Activated naive CD8-positive, alpha-beta T cell treated with anti-CD3 and anti-CD28 coated beads for 36 hours (primary cell): ENCODE data around the gene CDK8. TPM values are rescaled to one million over a fixed set of nuclear protein-coding genes. Genes with fewer than 3 reads are reported as not detected.
"Not testable (repeated sequence)": the region's sequence is repeated elsewhere in the genome, so short reads cannot be mapped to it uniquely, and the experiment has no call there.

Source experiments
- DNase-seq: peaks from one replicate; pipeline ENCODE4 v3.0.0; 2021
- H3K27ac Mint-ChIP-seq: one replicate; pipeline ENCODE4 v1.8.0; 2022; ENCODE audit warnings: mild to moderate bottlenecking, moderate library complexity, mixed read lengths
- H3K27me3 Mint-ChIP-seq: one replicate; pipeline ENCODE4 v1.8.0; 2022; ENCODE audit warnings: mild to moderate bottlenecking, mixed read lengths
- H3K36me3 Mint-ChIP-seq: one replicate; pipeline ENCODE4 v1.8.0; 2021; ENCODE audit warnings: mild to moderate bottlenecking, mixed read lengths
- H3K4me1 Mint-ChIP-seq: one replicate; pipeline ENCODE4 v1.8.0; 2021; ENCODE audit warnings: mixed read lengths
- H3K4me3 Mint-ChIP-seq: one replicate; pipeline ENCODE4 v1.8.0; 2022; ENCODE audit warnings: mild to moderate bottlenecking, moderate library complexity, mixed read lengths
- H3K9me3 Mint-ChIP-seq: one replicate; pipeline ENCODE4 v1.8.0; 2022; ENCODE audit warnings: mixed read lengths
- total RNA-seq, 2 experiments: library from RNA; stranded (reverse); gene quantifications; one replicate each; pipeline ENCODE4 v1.2.3, GENCODE V29; 2021

CDK8 gene
- total RNA-seq, 2 experiments from 2014 or later = 25.3 to 26.4 TPM

GRCh38 chr13:26272621-26273020, 18.7 kb downstream of the CDK8 start:
- H3K4me1 Mint-ChIP-seq = peaks cover 25% of the 10 kb centered on the region

GRCh38 chr13:26280295-26280694, 26.4 kb downstream of the CDK8 start:
- Mint-ChIP-seq H3K9me3 (peaks cover 1% of the 10 kb centered on the region), H3K4me1 (peaks cover 13% of the 10 kb centered on the region), H3K36me3 (peaks cover 15% of the 10 kb centered on the region), H3K4me3 (no peak overlapping the region), H3K27ac (no peak overlapping the region), H3K27me3 (no peaks in the 10 kb centered on the region)
- no peak for DNase-seq

More at GRCh38 chr13:26272621-26273020, 18.7 kb downstream of the CDK8 start:
- no peaks in the 10 kb centered on the region for H3K36me3 Mint-ChIP-seq
- no peak for DNase-seq
- no peak overlapping the region for H3K4me3 Mint-ChIP-seq
- no peak overlapping the region for H3K27ac Mint-ChIP-seq
- H3K27me3 Mint-ChIP-seq = no peaks in the 10 kb centered on the region
- no peaks in the 10 kb centered on the region for H3K9me3 Mint-ChIP-seq

- H3K9me3 Mint-ChIP-seq = peaks cover 1% of the 10 kb centered on the region
- no peak overlapping the region for H3K4me3 Mint-ChIP-seq
- peaks cover 15% of the 10 kb centered on the region for H3K36me3 Mint-ChIP-seq
- peaks cover 13% of the 10 kb centered on the region for H3K4me1 Mint-ChIP-seq
- H3K27ac Mint-ChIP-seq = no peak overlapping the region
- no peak for DNase-seq
- no peaks in the 10 kb centered on the region for H3K27me3 Mint-ChIP-seq
Measured at GRCh38 chr13:26280822-26281221, 26.9 kb downstream of the CDK8 start.

- H3K27me3 Mint-ChIP-seq = not testable (repeated sequence)
Measured at GRCh38 chr13:26285911-26286310, 32.0 kb downstream of the CDK8 start.

GRCh38 chr13:26288838-26289237, 34.9 kb downstream of the CDK8 start:
- H3K27ac Mint-ChIP-seq, H3K4me1 Mint-ChIP-seq, H3K27me3 Mint-ChIP-seq, H3K9me3 Mint-ChIP-seq, DNase-seq, H3K4me3 Mint-ChIP-seq: not testable (repeated sequence)
- H3K36me3 Mint-ChIP-seq = peaks cover 12% of the 10 kb centered on the region

More at GRCh38 chr13:26285911-26286310, 32.0 kb downstream of the CDK8 start:
- not testable (repeated sequence) for H3K27ac Mint-ChIP-seq, DNase-seq, H3K4me1 Mint-ChIP-seq, H3K4me3 Mint-ChIP-seq, H3K9me3 Mint-ChIP-seq
- peaks cover 15% of the 10 kb centered on the region for H3K36me3 Mint-ChIP-seq

GRCh38 chr13:26295812-26296211, 41.9 kb downstream of the CDK8 start:
- no peaks in the 10 kb centered on the region for H3K27me3 Mint-ChIP-seq
- H3K4me1 Mint-ChIP-seq = peaks cover 33% of the 10 kb centered on the region
- DNase-seq = no peak
- H3K4me3 Mint-ChIP-seq = no peak overlapping the region
- peaks cover 2% of the 10 kb centered on the region for H3K9me3 Mint-ChIP-seq
- H3K36me3 Mint-ChIP-seq = peaks cover 23% of the 10 kb centered on the region
- H3K27ac Mint-ChIP-seq = no peak overlapping the region

GRCh38 chr13:26299168-26299750, 45.3 kb downstream of the CDK8 start:
- H3K4me3 Mint-ChIP-seq = no peak overlapping the region
- no peak for DNase-seq
- H3K36me3 Mint-ChIP-seq = peaks cover 18% of the 10 kb centered on the region
- peaks cover 2% of the 10 kb centered on the region for H3K9me3 Mint-ChIP-seq
- H3K27me3 Mint-ChIP-seq = no peaks in the 10 kb centered on the region
- H3K4me1 Mint-ChIP-seq = peaks cover 45% of the 10 kb centered on the region
- H3K27ac Mint-ChIP-seq = no peak overlapping the region

GRCh38 chr13:26300140-26300539, 46.2 kb downstream of the CDK8 start:
- H3K4me1 Mint-ChIP-seq = peaks cover 43% of the 10 kb centered on the region
- no peaks in the 10 kb centered on the region for H3K27me3 Mint-ChIP-seq
- H3K4me3 Mint-ChIP-seq = no peak overlapping the region
- H3K36me3 Mint-ChIP-seq = peaks cover 18% of the 10 kb centered on the region
- H3K9me3 Mint-ChIP-seq = peaks cover 2% of the 10 kb centered on the region
- no peak for DNase-seq
- no peak overlapping the region for H3K27ac Mint-ChIP-seq

GRCh38 chr13:26305676-26306075, 51.7 kb downstream of the CDK8 start:
- no peak for DNase-seq
- H3K27ac Mint-ChIP-seq = no peak overlapping the region
- no peaks in the 10 kb centered on the region for H3K27me3 Mint-ChIP-seq
- peaks cover 32% of the 10 kb centered on the region for H3K4me1 Mint-ChIP-seq
- H3K4me3 Mint-ChIP-seq = no peak overlapping the region
- H3K36me3 Mint-ChIP-seq = peaks cover 10% of the 10 kb centered on the region
- peaks cover 2% of the 10 kb centered on the region for H3K9me3 Mint-ChIP-seq

GRCh38 chr13:26307701-26308100, 53.8 kb downstream of the CDK8 start:
- Mint-ChIP-seq H3K27ac (no peak overlapping the region), H3K36me3 (peaks cover 22% of the 10 kb centered on the region), H3K27me3 (no peaks in the 10 kb centered on the region), H3K4me3 (no peak overlapping the region), H3K9me3 (peaks cover 5% of the 10 kb centered on the region), H3K4me1 (peaks cover 17% of the 10 kb centered on the region)
- no peak for DNase-seq

GRCh38 chr13:26308250-26308649, 54.3 kb downstream of the CDK8 start:
- DNase-seq = no peak
- peaks cover 25% of the 10 kb centered on the region for H3K36me3 Mint-ChIP-seq
- no peaks in the 10 kb centered on the region for H3K27me3 Mint-ChIP-seq
- peaks cover 17% of the 10 kb centered on the region for H3K4me1 Mint-ChIP-seq
- H3K4me3 Mint-ChIP-seq = no peak overlapping the region
- peaks cover 5% of the 10 kb centered on the region for H3K9me3 Mint-ChIP-seq
- no peak overlapping the region for H3K27ac Mint-ChIP-seq

GRCh38 chr13:26308836-26309235, 54.9 kb downstream of the CDK8 start:
- no peak for DNase-seq
- Mint-ChIP-seq H3K36me3 (peaks cover 26% of the 10 kb centered on the region), H3K27me3 (no peaks in the 10 kb centered on the region), H3K9me3 (peaks cover 7% of the 10 kb centered on the region), H3K4me1 (peaks cover 19% of the 10 kb centered on the region), H3K4me3 (no peak overlapping the region), H3K27ac (no peak overlapping the region)

GRCh38 chr13:26310003-26310402, 56.1 kb downstream of the CDK8 start:
- Mint-ChIP-seq H3K27me3 (no peaks in the 10 kb centered on the region), H3K4me3 (no peak overlapping the region), H3K4me1 (peaks cover 17% of the 10 kb centered on the region), H3K27ac (no peak overlapping the region), H3K36me3 (peaks cover 24% of the 10 kb centered on the region), H3K9me3 (peaks cover 7% of the 10 kb centered on the region)
- no peak for DNase-seq

GRCh38 chr13:26310470-26310869, 56.5 kb downstream of the CDK8 start:
- peaks cover 19% of the 10 kb centered on the region for H3K4me1 Mint-ChIP-seq
- peaks cover 23% of the 10 kb centered on the region for H3K36me3 Mint-ChIP-seq
- H3K4me3 Mint-ChIP-seq = no peak overlapping the region
- H3K27ac Mint-ChIP-seq = no peak overlapping the region
- peaks cover 7% of the 10 kb centered on the region for H3K9me3 Mint-ChIP-seq
- no peaks in the 10 kb centered on the region for H3K27me3 Mint-ChIP-seq
- DNase-seq = no peak

GRCh38 chr13:26312019-26312418, 58.1 kb downstream of the CDK8 start:
- not testable (repeated sequence) for H3K4me3 Mint-ChIP-seq, DNase-seq, H3K9me3 Mint-ChIP-seq, H3K27me3 Mint-ChIP-seq, H3K27ac Mint-ChIP-seq
- peaks cover 32% of the 10 kb centered on the region for H3K36me3 Mint-ChIP-seq
- peaks cover 23% of the 10 kb centered on the region for H3K4me1 Mint-ChIP-seq

- not testable (repeated sequence) for H3K9me3 Mint-ChIP-seq, H3K4me3 Mint-ChIP-seq, H3K27ac Mint-ChIP-seq, H3K27me3 Mint-ChIP-seq, DNase-seq
- H3K4me1 Mint-ChIP-seq = peaks cover 14% of the 10 kb centered on the region
- peaks cover 30% of the 10 kb centered on the region for H3K36me3 Mint-ChIP-seq
Measured at GRCh38 chr13:26316095-26316494, 62.2 kb downstream of the CDK8 start.
